Upper lobe of right lung (tissue), 1 donor: ENCODE measurements around the gene MCEMP1. TPM values are rescaled to one million over a fixed set of nuclear protein-coding genes. Genes with fewer than 3 reads are reported as not detected.

Experiments
- ATAC-seq: fragments of 200-7000 bp; cut with Tn5 transposase; one replicate; pipeline ENCODE4 v1.9.1; 2020; ENCODE audit warnings: mild to moderate bottlenecking, moderate library complexity
- DNase-seq: peaks from one replicate; pipeline ENCODE4 v3.0.0-alpha.2; 2020
- H3K27ac ChIP-seq: fragments of 200-600 bp; one replicate; pipeline ENCODE4 v1.8.0; 2022
- H3K27me3 ChIP-seq: fragments of 200-600 bp; one replicate; pipeline ENCODE4 v1.8.0; 2022; ENCODE audit warnings: mild to moderate bottlenecking
- H3K36me3 ChIP-seq: fragments of 200-600 bp; one replicate; pipeline ENCODE4 v1.8.0; 2022
- H3K4me1 ChIP-seq: fragments of 200-600 bp; one replicate; pipeline ENCODE4 v1.8.0; 2022
- H3K4me3 ChIP-seq: fragments of 200-600 bp; one replicate; pipeline ENCODE4 v1.8.0; 2022; ENCODE audit warnings: mild to moderate bottlenecking
- H3K9me3 ChIP-seq: fragments of 200-600 bp; one replicate; pipeline ENCODE4 v1.8.0; 2022
- CTCF ChIP-seq: fragments of 200-600 bp; IDR thresholded peaks from one replicate; pipeline ENCODE4 v1.8.0; 2022; ENCODE audit warnings: antibody characterized with exemption
- intact Hi-C: fragments of 100-400 bp; cut with DNase I; formaldehyde crosslinking; loops from one replicate; pipeline ENCODE4 v1.11.0; 2022
- total RNA-seq: library from RNA; stranded (reverse); fragmentation: NEBNext Ultra II Directional; extraction: Animal tissue kit (Norgen Biotek cat#: 25700); gene quantifications from one replicate; pipeline ENCODE4 v1.2.1, GENCODE V29; 2021
- donor health status: DM: no; HTN: yes; CAD: no; lungs with severe emphysema.

Gene MCEMP1
- total RNA-seq, 1 donor from 2014 or later, result 97.9 TPM

GRCh38 chr19:7654401-7654800 lies 22.5 kb upstream of the MCEMP1 start:
- intact Hi-C loops, result no loop called here
- Histone ChIP-seq H3K27ac (no peak overlapping the region), H3K4me1 (peaks cover 11% of the 10 kb centered on the region), H3K4me3 (no peak overlapping the region), H3K36me3 (no peaks in the 10 kb centered on the region), H3K9me3 (no peaks in the 10 kb centered on the region), H3K27me3 (no peaks in the 10 kb centered on the region)
- TF ChIP-seq CTCF, result no peak
- no peak for ATAC-seq
- no peak for DNase-seq

- intact Hi-C loops, result no loop called here
- DNase-seq, result no peak
- Histone ChIP-seq H3K4me3 (no peak overlapping the region), H3K9me3 (no peaks in the 10 kb centered on the region), H3K27ac (peak overlapping the region; percentile 79), H3K27me3 (no peaks in the 10 kb centered on the region), H3K36me3 (no peaks in the 10 kb centered on the region), H3K4me1 (peaks cover 11% of the 10 kb centered on the region)
- ATAC-seq, result peak; percentile 49
- TF ChIP-seq CTCF, result no peak
Measured at GRCh38 chr19:7655581-7655980, 21.3 kb upstream of the MCEMP1 start.

- ATAC-seq, result peak; percentile 83
- Histone ChIP-seq H3K4me1 (peaks cover 10% of the 10 kb centered on the region), H3K9me3 (no peaks in the 10 kb centered on the region), H3K4me3 (no peak overlapping the region), H3K36me3 (no peaks in the 10 kb centered on the region), H3K27ac (peak overlapping the region; percentile 79), H3K27me3 (no peaks in the 10 kb centered on the region)
- no peak for TF ChIP-seq CTCF
- intact Hi-C loops, result no loop called here
- peak; percentile 87 for DNase-seq
Measured at GRCh38 chr19:7657131-7657751, 19.6 kb upstream of the MCEMP1 start.

- H3K4me1 ChIP-seq, result peaks cover 8% of the 10 kb centered on the region
- no peak overlapping the region for H3K4me3 ChIP-seq
- ATAC-seq (peak; percentile 63), DNase-seq (no peak)
- TF ChIP-seq CTCF, result no peak
- H3K9me3 ChIP-seq, result no peaks in the 10 kb centered on the region
- intact Hi-C loops, result no loop called here
- no peaks in the 10 kb centered on the region for H3K36me3 ChIP-seq
- H3K27ac ChIP-seq, result peak overlapping the region; percentile 79
- no peaks in the 10 kb centered on the region for H3K27me3 ChIP-seq
Measured at GRCh38 chr19:7658219-7658686, 18.6 kb upstream of the MCEMP1 start.

GRCh38 chr19:7661744-7662538 lies 14.9 kb upstream of the MCEMP1 start:
- DNase-seq (no peak), ATAC-seq (no peak)
- Histone ChIP-seq H3K27ac (no peak overlapping the region), H3K4me3 (no peak overlapping the region), H3K9me3 (no peaks in the 10 kb centered on the region), H3K36me3 (no peaks in the 10 kb centered on the region), H3K27me3 (peaks cover 3% of the 10 kb centered on the region), H3K4me1 (peaks cover 8% of the 10 kb centered on the region)
- intact Hi-C loops, result no loop called here
- no peak for TF ChIP-seq CTCF
